Liver (tissue), 3 donors: ENCODE results near the gene ATP1B1.

ENCODE experiments used
- JUND ChIP-seq, 2 donors: IDR thresholded peaks; 2 replicates each; pipeline ENCODE4 v1.6.1; 2016; ENCODE audit warnings: antibody characterized with exemption in 2 of 2
- RAD21 ChIP-seq, 2 donors: IDR thresholded peaks; 2 replicates each; pipeline ENCODE4 v1.6.1; 2016; ENCODE audit warnings: antibody characterized with exemption in 2 of 2, mild to moderate bottlenecking in 2 of 2
- SP1 ChIP-seq: IDR thresholded peaks from 2 replicates; pipeline ENCODE4 v1.6.1; 2018; ENCODE audit warnings: antibody characterized with exemption, mild to moderate bottlenecking
- TF ChIP-seq, protein P1 (sequence below): IDR thresholded peaks from 2 replicates; pipeline ENCODE4 v1.6.1; 2016; ENCODE audit warnings: antibody characterized with exemption
- TF ChIP-seq, protein P2 (sequence below): IDR thresholded peaks from 2 replicates; pipeline ENCODE4 v1.6.1; 2016; ENCODE audit warnings: antibody characterized with exemption
- TF ChIP-seq, protein P3 (sequence below): fragments of 150-350 bp; IDR thresholded peaks from 2 replicates; pipeline ENCODE4 v1.5.1; 2017; ENCODE audit warnings: improper control_type of control experiment, low read depth, low read length; ENCODE audit not compliant: missing input control
- TF ChIP-seq, protein P4 (sequence below): IDR thresholded peaks from 2 replicates; pipeline ENCODE4 v1.6.1; 2016; ENCODE audit warnings: antibody characterized with exemption, mild to moderate bottlenecking
- donor health status: healthy.
- donor health status: healthy.

DNA sequence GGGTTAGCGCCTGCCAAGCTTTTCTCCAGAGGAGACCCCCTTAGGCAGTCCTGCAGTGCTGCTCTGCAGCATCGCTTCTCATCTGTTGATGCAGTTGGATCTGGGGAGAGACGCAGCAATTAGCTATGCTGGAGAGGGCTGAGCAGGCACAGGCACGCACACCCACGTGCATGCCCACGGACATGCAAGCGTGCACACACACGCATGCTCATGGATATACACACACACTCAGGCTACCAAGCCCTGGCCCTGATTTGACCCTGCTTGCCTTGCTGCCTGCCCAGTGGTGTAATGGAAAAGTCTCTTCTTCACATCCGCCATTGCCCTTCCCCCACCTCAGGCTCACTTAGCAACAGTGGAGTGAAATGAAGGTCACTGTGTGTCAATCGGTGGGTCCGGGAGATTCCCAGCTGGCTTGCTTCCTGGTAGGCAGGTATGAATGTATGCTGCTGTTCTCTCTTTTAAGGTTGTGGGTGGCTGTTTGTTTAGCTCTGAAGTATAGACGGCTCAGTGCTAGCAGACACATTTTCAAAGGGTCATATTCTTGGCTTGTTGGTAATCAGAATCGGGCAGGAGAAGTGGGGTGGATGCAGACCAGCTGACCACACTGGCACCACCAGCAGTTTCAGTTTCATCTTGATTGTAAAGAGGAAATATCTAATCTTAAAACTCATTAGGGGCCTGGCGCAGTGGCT lies 9.5 kb downstream of the ATP1B1 start:
- TF ChIP-seq, protein P1, sequence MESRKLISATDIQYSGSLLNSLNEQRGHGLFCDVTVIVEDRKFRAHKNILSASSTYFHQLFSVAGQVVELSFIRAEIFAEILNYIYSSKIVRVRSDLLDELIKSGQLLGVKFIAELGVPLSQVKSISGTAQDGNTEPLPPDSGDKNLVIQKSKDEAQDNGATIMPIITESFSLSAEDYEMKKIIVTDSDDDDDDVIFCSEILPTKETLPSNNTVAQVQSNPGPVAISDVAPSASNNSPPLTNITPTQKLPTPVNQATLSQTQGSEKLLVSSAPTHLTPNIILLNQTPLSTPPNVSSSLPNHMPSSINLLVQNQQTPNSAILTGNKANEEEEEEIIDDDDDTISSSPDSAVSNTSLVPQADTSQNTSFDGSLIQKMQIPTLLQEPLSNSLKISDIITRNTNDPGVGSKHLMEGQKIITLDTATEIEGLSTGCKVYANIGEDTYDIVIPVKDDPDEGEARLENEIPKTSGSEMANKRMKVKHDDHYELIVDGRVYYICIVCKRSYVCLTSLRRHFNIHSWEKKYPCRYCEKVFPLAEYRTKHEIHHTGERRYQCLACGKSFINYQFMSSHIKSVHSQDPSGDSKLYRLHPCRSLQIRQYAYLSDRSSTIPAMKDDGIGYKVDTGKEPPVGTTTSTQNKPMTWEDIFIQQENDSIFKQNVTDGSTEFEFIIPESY: no peak
- TF ChIP-seq, protein P2, sequence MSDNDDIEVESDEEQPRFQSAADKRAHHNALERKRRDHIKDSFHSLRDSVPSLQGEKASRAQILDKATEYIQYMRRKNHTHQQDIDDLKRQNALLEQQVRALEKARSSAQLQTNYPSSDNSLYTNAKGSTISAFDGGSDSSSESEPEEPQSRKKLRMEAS: no peak
- peak; percentile 98 for TF ChIP-seq SP1
- TF ChIP-seq, protein P3, sequence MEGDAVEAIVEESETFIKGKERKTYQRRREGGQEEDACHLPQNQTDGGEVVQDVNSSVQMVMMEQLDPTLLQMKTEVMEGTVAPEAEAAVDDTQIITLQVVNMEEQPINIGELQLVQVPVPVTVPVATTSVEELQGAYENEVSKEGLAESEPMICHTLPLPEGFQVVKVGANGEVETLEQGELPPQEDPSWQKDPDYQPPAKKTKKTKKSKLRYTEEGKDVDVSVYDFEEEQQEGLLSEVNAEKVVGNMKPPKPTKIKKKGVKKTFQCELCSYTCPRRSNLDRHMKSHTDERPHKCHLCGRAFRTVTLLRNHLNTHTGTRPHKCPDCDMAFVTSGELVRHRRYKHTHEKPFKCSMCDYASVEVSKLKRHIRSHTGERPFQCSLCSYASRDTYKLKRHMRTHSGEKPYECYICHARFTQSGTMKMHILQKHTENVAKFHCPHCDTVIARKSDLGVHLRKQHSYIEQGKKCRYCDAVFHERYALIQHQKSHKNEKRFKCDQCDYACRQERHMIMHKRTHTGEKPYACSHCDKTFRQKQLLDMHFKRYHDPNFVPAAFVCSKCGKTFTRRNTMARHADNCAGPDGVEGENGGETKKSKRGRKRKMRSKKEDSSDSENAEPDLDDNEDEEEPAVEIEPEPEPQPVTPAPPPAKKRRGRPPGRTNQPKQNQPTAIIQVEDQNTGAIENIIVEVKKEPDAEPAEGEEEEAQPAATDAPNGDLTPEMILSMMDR: no peak
- peak; percentile 53 to 71 for TF ChIP-seq RAD21 (IDR thresholded peaks at IDR 0.05)
- TF ChIP-seq JUND (IDR thresholded peaks at IDR 0.05): peak; percentile 83 to 90
- TF ChIP-seq, protein P4, sequence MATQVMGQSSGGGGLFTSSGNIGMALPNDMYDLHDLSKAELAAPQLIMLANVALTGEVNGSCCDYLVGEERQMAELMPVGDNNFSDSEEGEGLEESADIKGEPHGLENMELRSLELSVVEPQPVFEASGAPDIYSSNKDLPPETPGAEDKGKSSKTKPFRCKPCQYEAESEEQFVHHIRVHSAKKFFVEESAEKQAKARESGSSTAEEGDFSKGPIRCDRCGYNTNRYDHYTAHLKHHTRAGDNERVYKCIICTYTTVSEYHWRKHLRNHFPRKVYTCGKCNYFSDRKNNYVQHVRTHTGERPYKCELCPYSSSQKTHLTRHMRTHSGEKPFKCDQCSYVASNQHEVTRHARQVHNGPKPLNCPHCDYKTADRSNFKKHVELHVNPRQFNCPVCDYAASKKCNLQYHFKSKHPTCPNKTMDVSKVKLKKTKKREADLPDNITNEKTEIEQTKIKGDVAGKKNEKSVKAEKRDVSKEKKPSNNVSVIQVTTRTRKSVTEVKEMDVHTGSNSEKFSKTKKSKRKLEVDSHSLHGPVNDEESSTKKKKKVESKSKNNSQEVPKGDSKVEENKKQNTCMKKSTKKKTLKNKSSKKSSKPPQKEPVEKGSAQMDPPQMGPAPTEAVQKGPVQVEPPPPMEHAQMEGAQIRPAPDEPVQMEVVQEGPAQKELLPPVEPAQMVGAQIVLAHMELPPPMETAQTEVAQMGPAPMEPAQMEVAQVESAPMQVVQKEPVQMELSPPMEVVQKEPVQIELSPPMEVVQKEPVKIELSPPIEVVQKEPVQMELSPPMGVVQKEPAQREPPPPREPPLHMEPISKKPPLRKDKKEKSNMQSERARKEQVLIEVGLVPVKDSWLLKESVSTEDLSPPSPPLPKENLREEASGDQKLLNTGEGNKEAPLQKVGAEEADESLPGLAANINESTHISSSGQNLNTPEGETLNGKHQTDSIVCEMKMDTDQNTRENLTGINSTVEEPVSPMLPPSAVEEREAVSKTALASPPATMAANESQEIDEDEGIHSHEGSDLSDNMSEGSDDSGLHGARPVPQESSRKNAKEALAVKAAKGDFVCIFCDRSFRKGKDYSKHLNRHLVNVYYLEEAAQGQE: peak; percentile 72
